ENCODE data around the gene C17orf100.
"Not testable (repeated sequence)": the region's sequence is repeated elsewhere in the genome, so short reads cannot be mapped to it uniquely, and the experiment has no call there.

Gene C17orf100

DNA sequence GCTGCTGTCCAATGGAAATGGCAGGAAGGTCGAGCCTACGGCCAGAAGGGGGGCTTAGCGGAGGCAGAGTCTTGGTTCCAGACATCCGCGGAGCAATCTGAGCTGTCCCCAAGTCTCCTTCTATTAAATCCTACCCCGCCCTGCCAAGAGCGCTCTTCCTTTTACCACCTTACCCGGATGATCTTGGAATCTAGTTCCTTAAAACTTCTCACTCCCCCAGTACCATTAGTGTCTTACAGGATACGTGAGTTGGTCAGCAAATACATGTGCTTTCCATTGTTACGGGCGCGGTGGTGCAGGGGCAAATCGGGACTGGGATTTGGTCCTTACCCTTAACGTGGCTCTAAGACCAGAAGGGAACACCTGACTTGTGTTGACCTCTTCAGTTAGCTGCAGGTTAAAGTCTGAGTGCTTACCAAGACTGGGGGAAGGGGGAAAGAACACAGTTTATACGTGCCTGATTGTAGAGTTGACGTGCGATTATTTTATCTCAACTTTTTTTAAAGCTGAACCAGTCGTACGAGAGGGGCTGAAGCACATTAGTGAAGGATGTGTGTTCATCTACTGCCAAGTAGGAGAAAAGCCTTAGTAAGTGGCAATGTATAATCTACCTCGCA is 10.2 kb upstream of the C17orf100 start:
- DNase-seq (ENCODE audit: low spot score) = peak; percentile 65

DNA sequence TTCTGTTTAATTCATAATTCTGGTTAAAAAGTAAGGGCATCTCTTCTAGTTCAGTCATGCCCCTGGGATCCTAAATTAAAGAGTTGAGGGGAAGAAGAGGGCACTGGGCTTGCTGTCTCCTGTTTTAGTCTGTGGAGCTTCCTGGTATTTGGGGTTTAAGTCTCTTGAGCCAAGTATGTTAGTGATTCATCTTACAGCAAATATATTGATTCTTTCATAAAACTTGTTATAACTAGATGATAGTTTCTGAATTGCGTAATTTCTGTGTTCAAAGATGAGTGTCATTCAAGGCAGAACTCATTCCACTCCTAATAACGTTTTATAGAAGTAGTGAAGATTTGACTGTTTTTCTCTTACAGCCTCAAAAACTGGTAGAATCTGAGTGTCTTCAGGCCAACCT is 9.0 kb upstream of the C17orf100 start:
- DNase-seq (ENCODE audit: low spot score) = no peak

DNA sequence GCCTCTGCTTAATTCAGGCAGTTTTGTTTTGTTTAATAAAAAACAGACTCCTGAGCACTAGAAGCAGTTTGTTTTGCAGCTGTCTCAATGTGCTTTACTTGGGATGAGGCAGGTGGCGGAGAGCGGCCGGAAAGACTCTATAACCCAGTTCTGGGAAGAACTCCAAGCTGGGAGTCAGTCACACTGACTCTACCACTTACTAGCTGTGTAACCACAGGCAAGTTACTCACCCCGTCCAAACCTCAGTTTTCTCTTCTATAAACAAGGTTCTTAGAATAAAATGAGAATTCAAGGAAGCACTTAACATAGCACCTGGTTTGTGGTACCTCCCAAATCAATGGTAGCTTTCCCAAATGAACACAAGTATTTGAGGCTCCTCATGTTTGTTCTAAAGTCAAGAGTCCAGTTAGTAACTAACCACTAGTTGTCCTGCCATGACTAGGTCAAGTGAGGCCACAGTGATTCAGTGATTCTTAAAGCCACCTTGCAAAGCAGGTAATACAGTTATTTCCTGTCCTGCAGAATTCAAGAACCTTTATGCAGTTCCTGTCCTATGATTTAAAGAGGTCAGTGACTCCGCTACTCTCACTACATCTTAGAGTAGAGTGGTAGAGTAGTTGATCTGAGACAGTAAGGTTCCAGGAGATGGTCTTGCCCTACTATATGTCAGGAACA is 8.0 kb upstream of the C17orf100 start:
- DNase-seq (ENCODE audit: low spot score) = no peak

DNA sequence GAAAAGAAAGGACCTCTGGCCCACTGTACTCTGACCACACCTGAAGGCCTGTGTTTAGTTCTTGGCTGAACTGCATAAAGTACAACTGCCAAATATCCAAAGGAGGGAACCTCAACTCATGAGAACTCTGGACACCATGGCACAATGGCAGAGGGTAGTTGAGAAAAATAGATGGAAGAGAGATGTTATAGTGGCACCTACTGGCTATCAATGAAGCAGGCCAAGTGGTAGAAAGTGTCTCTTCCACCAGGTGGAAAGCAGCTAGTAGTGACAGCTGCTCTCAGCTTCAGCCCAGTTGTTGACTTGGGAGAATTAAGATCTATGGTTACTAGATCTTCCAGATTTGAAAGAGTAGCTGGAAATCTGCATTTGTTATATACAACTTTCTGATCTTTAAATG is 3.4 kb upstream of the C17orf100 start:
- peak; percentile 61 for DNase-seq (ENCODE audit: low spot score)

DNA sequence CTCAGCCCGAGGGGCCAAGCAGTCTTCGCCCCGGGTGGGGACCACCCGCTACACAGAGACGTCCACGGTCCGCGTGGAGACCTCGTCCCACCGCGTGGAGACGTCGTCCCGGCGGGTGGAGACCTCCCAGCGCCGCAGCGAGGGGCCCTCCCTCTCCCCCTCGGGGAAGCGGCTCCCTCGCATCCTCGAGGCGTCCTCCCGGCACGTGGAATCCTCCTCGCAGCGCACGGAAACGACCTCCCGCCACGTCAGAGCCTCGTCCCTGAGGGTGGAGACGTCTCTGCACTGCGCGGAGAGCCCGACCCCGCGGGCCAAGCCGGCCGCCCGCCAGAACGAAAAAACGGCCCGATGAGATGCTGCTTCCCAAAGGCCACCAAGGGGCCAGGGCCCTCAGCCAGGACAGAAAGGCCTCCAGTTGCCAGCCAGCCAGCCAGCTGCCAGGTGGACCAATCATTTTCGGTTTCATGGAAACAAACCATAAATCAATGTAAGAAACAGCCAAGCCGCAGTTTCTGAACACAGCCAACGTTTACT is 424 bp downstream of the C17orf100 start:
- no peak for DNase-seq (ENCODE audit: low spot score)

DNA sequence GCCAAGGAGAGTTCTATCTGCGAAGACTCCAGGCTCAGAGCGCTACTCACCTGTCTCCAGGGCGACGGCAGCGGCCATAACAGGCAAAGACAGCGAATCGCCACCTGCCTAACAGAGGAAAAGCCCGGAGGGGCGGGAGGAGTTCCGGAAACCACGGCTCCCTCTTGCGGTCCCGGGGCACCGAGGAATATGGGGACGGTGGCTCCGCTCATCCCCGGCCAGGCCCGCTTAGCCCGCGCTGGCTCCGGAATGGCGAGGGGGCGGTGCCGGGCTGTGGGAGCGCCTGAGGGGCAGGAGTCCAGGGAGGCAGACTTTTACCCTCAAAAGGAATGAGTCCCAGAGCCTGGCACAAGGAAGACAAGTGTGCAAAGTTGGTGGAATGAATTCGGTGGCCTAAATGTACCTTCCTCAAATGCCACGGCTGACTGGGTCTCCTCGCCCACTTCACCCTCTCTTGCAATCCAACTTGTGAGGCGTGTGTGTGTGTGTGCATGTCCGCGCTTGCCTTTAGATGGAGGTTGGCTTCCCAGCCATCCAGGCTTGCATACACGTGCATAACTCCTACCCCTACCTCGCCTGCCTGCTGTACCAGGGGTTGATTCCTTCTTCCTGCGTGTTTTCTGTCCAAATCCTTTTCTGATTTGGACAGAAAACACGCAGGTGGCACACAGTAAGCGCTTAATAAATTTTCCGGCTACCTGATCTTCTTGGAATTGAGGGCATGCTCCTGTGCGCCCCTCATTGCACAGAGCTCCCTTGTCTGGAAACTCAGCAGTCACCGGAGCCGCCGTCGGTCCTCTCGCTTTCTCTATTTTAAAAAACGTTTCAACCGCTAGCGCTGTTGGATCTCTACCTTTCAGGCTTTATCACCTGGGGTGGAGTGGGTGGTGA is 3.5 kb downstream of the C17orf100 start:
- DNase-seq (ENCODE audit: low spot score) = no peak

DNA sequence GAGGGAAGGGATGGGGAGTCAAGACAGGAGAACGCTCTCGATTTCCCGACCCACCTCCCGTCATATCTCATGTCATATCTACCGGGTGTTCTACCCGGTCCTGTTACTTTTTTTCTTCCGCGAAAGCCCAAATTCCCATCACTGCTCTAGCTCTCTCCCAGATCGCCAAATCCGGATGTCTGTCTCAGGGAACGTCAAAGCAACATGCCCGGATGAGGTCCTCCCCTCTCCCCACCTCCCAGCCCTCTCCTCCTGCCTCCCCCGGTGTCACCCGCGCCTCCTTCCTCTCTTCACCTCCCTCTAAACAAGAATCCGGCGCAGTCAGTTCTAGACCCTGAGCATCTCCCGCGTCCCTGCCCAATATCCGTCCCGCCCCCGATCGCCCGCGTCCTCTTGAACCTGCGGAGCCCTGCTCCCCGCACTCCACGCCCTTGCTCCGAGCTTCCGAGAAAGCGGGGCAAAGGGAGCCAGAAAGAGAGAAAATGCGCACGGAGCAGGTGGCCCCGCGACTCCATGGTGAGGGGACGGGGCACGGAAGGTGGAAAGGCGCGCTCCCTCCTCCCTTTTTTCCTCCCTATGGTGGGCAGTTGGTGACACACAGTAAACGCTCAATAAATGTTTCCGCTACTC is 4.3 kb downstream of the C17orf100 start:
- not testable (repeated sequence) for DNase-seq (ENCODE audit: low spot score)

DNA sequence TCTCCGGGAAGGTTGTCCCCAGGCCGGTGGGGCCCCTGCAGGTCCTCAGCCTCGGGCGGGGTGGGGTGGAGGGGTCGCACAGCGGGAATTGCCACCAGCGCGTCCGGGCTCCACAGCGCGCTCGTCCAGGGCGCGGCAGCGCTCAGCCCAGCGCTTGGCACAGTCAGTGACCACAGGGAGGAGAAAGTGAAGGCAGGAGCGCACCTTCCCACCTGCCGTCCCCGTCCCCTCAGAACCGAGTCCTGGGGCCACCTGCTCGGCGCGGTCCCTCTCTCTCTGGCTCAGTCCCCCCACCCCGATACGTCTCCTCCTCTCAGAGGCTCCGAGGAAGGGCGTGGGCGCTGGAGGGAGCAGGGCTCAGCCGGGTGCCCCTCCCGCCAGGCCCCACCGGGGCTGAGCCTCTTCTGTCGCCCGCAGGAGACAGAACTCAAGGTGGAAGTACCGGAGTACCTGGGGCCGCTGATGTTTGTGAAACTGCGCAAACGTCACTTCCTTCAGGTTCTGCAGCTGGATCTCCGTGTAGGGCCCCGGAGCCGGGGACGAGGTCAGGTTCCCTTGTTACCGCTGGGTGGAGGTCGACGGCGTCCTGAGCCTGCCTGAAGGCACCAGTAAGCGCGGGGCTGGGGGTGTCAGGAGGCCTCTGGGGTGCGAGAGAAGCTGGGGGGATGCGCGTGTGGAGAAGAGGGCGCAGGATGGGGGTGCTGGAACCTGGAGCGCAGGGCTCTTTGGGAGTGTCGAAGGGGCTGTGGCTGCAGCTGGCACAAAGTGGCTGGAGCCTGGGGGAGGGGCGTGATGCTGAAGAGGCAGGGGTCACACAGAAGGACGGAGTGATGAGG is 5.5 kb downstream of the C17orf100 start:
- DNase-seq (ENCODE audit: low spot score) = not testable (repeated sequence)

DNA sequence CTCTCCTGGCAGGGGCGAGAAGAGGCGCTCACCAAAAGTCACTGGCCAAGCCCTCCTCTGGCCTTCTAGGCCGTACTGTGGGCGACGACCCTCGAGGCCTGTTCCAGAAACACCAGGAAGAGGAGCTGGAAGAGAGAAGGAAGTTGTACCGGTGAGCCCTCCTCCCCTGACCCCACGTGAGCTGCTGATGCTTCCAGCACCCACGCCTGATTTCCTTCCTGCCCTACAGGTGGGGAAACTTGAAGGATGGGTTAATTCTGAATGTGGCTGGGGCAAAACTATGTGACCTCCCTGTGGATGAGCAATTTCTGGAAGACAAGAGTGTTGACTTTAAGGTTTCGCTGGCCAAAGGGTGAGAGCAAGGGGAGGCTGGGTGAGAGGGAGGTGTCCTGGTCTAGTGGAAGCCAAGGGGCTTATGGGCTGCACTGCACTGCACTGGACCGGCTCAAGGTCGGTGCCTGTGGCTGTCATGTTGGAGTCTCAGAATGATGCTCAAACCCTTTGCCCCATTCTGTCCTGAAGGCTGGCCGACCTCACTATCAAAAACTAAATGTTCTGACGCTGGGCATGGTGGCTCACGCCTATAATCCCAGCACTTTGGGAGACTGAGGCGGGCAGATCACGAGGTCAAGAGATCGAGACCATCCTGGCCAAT is 6.2 kb downstream of the C17orf100 start:
- DNase-seq (ENCODE audit: low spot score) = no peak

DNA sequence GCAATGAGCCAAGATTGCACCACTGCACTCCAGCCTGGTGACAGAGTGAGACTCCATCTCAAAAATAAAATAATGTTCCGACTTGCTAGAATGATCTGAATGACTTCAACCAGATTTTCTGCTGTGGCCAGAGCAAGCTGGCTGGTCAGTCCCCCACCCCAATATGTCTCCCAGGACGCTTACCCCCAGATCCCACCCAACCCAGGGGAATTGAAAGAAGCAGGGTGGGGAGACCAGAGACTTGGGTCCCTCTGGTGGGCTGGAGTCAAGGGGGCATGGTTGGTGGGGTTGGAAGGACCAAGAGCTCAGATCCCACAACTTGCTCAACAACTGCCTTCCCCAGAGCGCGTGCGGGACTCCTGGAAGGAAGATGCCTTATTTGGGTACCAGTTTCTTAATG is 6.8 kb downstream of the C17orf100 start:
- not testable (repeated sequence) for DNase-seq (ENCODE audit: low spot score)

DNA sequence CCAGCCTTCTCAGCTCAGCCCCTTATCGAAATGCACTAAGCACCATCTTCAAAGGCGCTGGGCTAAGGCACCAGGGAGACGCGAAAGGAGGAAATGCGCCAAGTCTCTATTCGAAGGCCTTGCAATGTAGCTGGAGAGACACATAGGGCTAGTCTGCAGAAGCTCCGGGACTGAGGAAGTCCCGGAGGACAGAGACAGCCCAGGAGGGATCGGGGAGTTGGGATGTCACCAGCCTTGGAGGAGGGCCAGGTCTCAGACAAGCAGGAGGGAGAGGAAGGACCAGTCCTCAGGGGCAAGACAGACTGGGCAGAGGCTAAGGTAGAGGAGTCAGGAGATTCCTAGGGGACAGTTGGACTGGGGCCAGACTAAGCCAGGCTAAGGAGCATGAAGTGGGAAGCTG is 8.5 kb downstream of the C17orf100 start:
- DNase-seq (ENCODE audit: low spot score) = no peak

DNA sequence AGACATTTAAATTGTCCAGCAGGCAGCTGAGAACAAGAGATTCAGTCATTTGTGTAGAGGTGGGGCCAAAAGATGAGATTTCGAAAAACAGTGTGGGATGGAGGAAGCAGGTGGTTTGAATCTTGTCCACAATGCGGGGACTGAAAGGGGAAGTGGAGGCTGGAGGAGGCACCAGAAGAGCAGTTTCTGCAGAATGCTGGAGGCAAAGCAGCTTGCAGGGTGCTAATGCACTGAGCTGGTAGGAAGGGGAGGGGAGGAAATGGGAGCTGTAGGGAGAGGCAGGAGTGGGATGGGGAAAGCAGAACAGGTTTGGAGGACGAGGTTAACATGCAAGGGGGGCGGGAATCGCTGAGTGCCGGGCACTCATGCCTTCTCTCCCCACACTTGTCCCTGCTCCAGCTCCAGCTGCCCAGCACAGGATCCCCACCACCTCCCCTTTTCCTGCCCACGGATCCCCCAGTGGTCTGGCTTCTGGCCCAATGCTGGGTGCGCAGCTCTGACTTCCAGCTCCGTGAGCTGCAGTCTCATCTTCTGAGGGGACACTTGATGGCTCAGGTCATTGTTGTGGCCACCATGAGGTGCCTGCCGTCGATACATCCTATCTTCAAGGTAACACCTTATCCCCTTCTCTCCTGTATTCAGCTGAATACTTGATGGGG is 9.4 kb downstream of the C17orf100 start:
- DNase-seq (ENCODE audit: low spot score) = no peak

DNA sequence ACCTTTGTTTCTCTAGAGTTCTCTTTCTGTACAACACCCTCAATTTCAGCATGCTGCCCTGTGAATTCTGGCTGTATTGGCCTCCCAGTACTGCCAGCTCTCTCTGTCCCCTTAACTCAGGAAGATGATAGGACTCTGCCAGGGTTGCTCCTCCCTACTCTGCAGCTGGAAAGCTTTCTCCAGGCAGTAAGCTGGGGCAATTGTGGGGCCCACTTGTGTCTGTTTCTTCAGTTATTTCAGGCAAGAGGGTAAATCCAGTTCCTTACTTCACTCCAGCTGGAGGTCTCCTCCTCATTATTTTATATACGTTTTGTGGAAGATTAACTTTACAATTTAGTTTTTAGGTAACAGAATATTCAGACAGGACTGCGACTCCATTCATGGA is 9.9 kb downstream of the C17orf100 start:
- no peak for DNase-seq (ENCODE audit: low spot score)

DNA sequence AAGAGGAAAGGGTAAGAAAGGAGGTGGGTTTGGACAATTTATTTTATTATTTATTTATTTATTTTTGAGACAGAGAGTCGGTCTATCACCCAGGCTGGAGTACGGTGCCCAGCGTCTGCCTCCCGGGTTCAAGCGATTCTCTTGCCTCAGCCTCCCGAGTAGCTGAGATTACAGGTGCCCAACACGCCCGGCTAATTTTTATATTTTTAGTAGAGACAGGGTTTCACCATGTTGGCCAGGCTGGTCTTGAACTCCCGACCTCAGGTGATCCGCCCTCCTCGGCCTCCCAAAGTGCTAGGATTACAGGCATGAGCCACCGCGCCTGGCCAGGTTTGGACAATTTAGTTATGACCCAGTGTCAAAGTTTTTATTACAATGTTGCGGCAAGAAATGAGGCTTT is 11.6 kb downstream of the C17orf100 start:
- not testable (repeated sequence) for DNase-seq (ENCODE audit: low spot score)

DNA sequence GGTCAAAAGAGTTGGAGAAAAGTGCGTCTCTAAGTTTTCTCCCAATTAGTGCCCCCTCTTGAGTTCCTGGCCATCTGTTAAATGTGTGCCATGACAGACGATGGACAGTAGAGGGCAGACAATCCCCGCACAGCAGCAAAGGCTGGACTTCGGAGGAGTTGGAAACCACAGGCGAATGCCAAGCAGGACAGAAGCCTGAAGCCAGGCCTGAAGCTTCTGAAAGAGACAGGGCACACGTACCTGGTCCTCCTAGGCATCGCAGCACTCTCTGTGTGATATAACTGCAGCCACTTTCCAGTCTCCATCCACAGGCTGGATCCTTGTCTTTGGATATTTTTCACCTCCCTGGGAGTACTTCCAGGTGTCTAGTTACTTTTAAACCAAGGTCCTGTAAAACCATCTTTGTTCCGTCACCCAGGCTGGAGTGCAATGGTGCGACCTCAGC is 14.5 kb downstream of the C17orf100 start:
- peak; percentile 81 for DNase-seq (ENCODE audit: low spot score)

DNA sequence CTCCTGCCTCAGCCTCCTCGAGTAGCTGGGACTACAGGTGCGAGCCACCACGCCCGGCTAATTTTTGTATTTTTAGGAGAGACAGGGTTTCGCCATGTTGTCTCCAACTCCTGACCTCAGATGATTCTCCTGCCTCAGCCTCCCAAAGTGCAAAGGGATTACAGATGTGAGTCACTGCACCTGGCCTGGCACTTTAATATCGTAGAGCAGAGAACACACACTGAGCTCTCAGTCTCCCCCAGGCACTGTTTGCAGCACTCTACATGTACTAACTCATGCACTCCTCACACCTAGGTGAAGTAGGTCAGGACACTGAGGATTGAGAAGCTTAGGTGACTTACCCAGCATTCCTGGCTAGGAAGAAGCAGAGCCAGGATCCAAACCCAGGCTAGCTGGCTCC is 15.0 kb downstream of the C17orf100 start:
- DNase-seq (ENCODE audit: low spot score) = no peak

DNA sequence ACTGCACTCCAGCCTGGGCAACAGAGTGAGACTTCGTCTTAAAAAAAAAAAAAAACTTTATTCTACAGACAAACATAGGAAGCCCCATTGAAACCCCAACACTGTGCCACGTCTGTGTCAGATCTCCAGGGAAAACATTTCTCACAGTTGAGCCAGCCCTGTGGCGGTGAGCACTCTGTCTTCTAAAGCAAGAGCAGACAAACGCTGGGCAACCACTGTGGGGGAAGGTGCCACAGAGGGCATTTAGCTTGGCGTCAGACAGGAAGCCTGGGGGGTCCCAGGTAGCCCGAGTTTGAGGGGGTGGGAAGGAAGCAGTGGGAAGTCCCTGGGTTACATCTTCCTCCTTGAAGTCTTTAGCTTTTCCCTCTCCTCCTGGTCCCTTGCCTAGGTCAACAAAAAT is 16.0 kb downstream of the C17orf100 start:
- DNase-seq (ENCODE audit: low spot score) = no peak

DNA sequence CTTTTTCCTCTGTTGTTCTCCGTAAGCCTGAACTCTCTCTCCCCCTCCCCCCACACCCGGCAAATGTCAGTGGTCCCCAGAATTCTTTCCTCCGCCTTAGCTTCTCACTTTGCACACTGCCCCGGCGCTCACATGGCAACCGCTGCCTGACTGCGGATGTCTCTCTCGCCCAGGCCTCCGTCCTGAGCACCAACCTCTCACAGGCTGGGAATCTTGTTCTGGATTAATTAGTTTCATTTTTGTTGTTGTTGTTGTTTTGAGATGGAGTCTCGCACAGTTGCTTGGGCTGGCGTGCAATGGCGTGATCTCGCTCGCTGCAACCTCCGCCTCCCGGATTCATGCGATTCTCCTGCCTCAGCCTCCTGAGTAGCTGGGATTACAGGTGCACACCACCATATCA is 16.7 kb downstream of the C17orf100 start:
- no peak for DNase-seq (ENCODE audit: low spot score)

DNA sequence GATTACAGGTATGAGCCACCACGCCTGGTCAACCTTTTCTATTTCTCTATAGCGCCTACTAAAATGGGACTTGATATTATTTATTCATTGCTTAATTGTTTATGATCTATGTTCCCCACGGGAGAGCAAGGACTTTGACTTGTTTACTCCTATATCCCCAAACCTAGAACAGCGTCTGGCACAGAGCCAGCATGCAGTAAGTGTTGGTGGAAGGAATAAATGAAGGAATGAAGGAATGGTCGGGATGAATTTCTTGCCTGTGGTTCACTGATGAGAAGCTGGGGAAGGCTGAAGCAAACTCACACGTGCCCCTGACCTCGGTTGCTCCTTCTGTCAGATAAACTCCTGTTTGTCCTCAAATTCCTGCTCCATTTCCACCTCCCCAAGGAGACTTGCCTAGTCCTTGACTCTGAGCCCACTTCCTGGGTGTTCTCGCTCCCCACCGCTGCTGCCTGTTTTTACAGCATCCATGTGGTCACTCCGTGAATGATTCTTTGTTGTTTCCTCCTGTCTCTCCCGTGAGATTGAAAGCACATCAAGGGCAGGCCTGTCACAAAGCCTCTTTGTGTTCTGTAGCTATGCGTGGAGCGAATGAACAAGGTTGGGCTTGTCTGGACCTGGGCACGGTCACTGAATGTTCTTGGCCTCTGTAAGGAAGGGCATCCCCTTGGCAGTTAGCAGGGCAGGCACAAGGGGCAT is 17.3 kb downstream of the C17orf100 start:
- DNase-seq (ENCODE audit: low spot score) = no peak
